T47D (cell line): Measurements from ENCODE around the gene SULT1A3.
"Not testable (repeated sequence)": the region's sequence is repeated elsewhere in the genome, so short reads cannot be mapped to it uniquely, and the experiment has no call there.

Source experiments
- DNase-seq, 2 experiments: peaks; one replicate each; pipeline versions ENCODE4 v3.0.0 to v3.0.0-alpha.2; 2011 to 2012; ENCODE audit warnings: low read depth in 1 of 2, low spot score in 1 of 2
- in situ Hi-C: cut with HindIII; loops from 2 replicates; pipeline ENCODE4 v1.10.0; 2016; ENCODE audit warnings: low sequenced_read_pairs, low pct_unique_long_range_greater_than_20kb

SULT1A3 gene

DNA sequence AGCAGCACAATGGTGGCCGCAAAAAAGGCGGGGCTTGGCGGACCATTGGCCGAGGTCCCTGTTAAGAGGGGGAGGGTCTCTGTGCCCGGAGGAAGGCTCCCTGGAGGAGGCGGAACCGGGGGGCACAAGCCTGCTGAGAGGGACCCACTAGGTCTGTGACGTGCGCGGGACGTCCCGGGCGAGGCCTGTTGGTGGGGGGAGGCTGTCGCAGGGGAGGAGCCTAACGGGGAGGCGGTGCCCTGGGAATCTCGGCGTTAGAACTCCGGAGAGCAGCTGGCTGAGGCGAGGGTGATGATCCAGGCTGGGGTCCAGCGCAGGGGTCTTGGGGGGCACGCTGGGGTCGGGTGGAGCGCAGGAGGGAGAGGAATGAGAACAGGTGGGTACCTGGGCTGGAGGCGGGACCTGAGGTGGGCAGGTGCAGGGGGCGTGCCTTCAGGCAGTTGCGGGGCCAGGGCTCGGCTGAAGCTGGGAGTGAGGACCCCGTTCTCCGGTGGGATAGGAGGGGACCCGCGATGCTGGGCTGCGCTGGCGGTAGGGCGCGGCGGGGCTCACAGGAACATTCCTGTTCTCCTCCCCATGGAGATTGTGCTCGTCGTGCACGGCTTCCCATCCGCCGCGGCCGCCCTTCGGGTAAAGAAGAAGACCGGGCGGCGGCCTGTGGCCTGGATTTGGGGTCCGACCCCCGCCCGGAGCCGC lies 6.6 kb downstream of the SULT1A3 start:
- DNase-seq, in situ Hi-C loops: not testable (repeated sequence)

DNA sequence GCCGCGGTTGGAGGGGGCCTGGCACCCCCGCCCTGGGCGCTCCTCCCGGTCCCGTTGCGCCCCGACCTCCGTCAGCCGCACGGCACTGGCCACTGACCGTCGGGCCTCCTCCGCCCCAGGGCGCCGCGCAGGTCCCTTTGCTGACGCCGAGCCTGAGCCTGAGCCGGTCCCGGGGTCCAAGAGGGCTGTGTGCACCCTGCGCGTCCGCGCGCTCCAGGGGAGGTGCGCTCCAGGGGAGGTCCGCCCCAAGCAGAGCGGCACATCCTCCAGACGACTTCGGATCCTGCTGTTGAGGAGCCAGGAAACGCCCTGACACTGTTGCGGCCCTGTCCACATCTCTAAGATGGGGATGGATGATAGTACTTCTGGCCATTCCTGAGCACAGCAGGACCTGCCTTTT lies 7.2 kb downstream of the SULT1A3 start:
- in situ Hi-C loops, DNase-seq: not testable (repeated sequence)

DNA sequence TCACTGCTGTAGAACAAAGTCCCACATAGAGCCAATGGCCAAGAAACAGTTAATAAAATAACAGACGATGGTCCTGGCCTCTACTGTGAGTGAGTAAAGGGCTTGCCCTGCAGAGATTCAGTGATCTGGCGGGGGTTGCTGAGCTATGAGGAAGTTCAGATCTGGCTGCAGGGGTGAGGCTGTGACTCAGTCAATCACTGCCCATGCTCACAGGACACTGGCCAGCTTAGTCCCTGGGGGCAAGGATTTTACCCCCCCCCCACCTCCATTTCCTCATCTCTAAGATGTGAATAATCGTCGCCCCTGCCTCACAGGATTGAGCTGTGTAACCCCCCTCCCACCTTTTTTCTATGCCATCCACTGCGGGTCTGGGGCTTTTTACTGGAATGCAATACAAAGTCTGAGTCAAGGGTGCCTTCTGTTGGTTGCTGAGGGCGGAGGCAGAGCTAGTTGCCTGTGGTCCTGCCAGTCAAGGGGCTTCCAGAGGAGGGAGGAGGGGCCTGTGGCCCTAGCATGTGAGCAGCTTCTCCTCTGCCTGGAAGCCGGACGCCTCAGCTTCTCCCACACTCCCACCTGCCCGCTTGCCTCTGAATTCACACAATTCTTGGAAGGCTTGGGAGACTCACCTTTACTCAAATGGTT lies 8.1 kb downstream of the SULT1A3 start:
- DNase-seq, in situ Hi-C loops: not testable (repeated sequence)

DNA sequence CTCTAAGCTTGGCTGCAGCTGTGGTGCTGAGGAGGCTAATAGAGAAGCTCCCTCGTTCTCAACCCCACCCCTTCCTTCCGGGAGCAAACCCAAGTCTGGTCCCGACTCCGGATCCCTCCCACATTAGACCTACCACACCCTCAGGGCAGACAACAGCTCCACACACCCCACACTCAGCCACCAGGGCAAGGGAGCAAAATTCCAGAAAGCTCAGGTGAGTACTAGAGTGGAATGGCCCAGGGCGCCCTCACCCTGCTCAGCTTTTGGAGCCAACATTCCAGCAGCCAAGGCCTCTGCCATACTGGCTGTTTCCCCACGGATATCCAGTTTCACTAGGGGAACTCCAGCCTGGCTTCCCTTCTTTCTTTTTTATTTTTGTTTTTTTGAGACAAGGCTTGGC lies 10.0 kb downstream of the SULT1A3 start:
- in situ Hi-C loops, DNase-seq: not testable (repeated sequence)

DNA sequence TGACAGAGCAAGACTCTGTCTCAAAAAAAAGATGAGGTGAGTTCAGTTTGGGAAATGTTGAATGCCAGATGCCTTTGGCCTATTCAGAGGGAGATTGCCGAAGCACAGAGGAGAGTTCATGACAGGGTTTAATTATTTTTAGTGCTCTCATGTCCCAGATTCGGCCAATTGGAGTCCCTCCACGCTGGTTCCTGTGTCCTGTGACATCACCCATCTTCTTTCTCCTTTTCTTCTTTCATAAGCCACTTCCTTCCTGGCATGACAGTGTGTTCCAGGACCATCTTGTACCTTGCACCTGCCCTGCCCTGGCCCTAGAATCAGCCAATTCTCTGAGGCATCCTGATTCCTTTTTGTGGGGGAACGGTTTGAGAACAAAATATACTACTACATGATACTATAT lies 12.4 kb downstream of the SULT1A3 start:
- in situ Hi-C loops, DNase-seq: not testable (repeated sequence)

DNA sequence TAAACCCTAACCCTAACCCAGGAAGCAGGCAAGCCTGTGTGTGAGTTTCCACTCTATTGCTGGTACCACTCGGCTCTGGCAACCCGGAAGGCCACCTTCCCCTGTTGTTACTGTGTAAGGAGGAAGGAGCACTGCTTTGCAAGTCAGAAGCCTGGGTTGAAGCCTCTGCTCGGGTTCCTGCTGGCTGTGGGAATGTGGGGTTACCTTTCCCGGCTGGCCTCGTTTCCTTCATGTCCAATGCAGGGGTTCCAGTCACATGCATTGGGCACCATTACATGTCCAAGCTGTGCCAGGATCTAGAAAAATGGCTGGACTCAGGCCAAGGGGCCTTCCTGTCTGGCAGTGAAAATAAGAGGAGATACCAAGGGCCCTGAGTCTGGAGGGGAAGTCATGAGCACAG lies 18.0 kb downstream of the SULT1A3 start:
- DNase-seq, in situ Hi-C loops: not testable (repeated sequence)

DNA sequence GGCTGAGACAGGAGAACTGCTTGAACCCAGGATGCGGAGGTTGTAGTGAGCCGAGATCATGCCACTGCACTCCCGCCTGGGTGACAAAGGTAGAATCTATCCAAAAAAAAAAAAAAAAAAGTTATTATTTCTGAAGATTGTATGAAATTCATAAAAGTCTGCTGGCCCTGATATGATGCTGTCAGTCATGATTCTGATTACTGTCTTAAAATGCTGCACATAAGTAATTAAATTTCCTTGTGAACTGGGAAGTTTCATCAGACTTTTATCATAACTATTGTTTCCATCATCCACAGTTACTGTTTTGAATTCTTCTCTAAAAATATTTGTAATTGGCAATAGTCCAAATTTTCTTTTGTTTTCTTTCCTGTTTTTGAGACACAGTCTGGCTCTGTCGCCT lies 49.3 kb downstream of the SULT1A3 start, which contains the start of gene NPIPB13:
Gene NPIPB13 (minus strand): TSS at position 101 of the 400 bp plus-strand sequence. CDS start 2,906 bp downstream, outside the sequence.
- in situ Hi-C loops, result not testable (repeated sequence)

More for the DNA sequence above, 49.3 kb downstream of the SULT1A3 start, which contains the start of gene NPIPB13:
- DNase-seq, result not testable (repeated sequence)
